ENCODE measurements around the gene CEP97.
A peak's percentile ranks its signal among the peaks of the same experiment; 100 is the strongest.

Gene CEP97

GRCh38 chr3:101814835-101815234, 90.4 kb downstream of the CEP97 start:
- TF ChIP-seq ZNF639 (tag by site-specific recombination; IDR thresholded peaks at IDR 0.05), result no peak
- Histone ChIP-seq H3K9me3 (ENCODE audit: control insufficient read depth, insufficient read depth, low read depth, low read length) (no peaks in the 10 kb centered on the region), H3K27ac (ENCODE audit: extremely low read depth, low read depth, low read length) (no peak overlapping the region), H3K36me3 (ENCODE audit: control insufficient read depth in 2 of 2, insufficient read depth in 1 of 2, low read length in 2 of 2) (peaks cover 0 to 20% of the 10 kb centered on the region in 2 experiments; a peak in 1 of 3 replicates), H3K4me1 (ENCODE audit: control insufficient read depth, insufficient read depth, low read length) (no peaks in the 10 kb centered on the region), H3K4me3 (ENCODE audit: low read depth, low read length) (no peak overlapping the region)
- ChIA-PET POLR2A (no interaction called here), CTCF (interaction anchor here (0.6 to 8.9 kb wide), 10 partner anchors 8 to 659 kb away, joined by 3 to 127 read pairs (median 4); no protein-coding TSS in a partner anchor)

- ChIA-PET CTCF (interaction anchor here (0.9 to 2.4 kb wide), 4 partner anchors 12 to 413 kb away, joined by 4 to 13 read pairs (median 6); no protein-coding TSS in a partner anchor), POLR2A (interaction anchor here (1.5 kb wide), 1 partner anchor 33 kb away, joined by 3 read pairs; the partner anchor contains the start of gene NFKBIZ)
- Histone ChIP-seq H3K9me3 (ENCODE audit: control insufficient read depth, insufficient read depth, low read depth, low read length) (no peaks in the 10 kb centered on the region), H3K4me3 (ENCODE audit: low read depth, low read length) (no peak overlapping the region), H3K36me3 (ENCODE audit: control insufficient read depth in 2 of 2, insufficient read depth in 1 of 2, low read length in 2 of 2) (peaks cover 0 to 27% of the 10 kb centered on the region in 2 experiments; a peak in 1 of 3 replicates), H3K4me1 (ENCODE audit: control insufficient read depth, insufficient read depth, low read length) (no peaks in the 10 kb centered on the region), H3K27ac (ENCODE audit: extremely low read depth, low read depth, low read length) (no peak overlapping the region)
- TF ChIP-seq, protein P1, sequence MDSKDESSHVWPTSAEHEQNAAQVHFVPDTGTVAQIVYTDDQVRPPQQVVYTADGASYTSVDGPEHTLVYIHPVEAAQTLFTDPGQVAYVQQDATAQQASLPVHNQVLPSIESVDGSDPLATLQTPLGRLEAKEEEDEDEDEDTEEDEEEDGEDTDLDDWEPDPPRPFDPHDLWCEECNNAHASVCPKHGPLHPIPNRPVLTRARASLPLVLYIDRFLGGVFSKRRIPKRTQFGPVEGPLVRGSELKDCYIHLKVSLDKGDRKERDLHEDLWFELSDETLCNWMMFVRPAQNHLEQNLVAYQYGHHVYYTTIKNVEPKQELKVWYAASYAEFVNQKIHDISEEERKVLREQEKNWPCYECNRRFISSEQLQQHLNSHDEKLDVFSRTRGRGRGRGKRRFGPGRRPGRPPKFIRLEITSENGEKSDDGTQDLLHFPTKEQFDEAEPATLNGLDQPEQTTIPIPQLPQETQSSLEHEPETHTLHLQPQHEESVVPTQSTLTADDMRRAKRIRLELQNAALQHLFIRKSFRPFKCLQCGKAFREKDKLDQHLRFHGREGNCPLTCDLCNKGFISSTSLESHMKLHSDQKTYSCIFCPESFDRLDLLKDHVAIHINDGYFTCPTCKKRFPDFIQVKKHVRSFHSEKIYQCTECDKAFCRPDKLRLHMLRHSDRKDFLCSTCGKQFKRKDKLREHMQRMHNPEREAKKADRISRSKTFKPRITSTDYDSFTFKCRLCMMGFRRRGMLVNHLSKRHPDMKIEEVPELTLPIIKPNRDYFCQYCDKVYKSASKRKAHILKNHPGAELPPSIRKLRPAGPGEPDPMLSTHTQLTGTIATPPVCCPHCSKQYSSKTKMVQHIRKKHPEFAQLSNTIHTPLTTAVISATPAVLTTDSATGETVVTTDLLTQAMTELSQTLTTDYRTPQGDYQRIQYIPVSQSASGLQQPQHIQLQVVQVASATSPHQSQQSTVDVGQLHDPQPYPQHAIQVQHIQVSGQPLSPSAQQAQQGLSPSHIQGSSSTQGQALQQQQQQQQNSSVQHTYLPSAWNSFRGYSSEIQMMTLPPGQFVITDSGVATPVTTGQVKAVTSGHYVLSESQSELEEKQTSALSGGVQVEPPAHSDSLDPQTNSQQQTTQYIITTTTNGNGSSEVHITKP (tag by site-specific recombination; IDR thresholded peaks at IDR 0.05), result peak; percentile 73
- TF ChIP-seq ZIC2 (tag by site-specific recombination; IDR thresholded peaks at IDR 0.05) (no peak), ZNF48 (tag by site-specific recombination; IDR thresholded peaks at IDR 0.05) (no peak)
- TF ChIP-seq, protein P2, sequence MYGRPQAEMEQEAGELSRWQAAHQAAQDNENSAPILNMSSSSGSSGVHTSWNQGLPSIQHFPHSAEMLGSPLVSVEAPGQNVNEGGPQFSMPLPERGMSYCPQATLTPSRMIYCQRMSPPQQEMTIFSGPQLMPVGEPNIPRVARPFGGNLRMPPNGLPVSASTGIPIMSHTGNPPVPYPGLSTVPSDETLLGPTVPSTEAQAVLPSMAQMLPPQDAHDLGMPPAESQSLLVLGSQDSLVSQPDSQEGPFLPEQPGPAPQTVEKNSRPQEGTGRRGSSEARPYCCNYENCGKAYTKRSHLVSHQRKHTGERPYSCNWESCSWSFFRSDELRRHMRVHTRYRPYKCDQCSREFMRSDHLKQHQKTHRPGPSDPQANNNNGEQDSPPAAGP (tag by site-specific recombination; IDR thresholded peaks at IDR 0.05), result no peak
- TF ChIP-seq, protein P3, sequence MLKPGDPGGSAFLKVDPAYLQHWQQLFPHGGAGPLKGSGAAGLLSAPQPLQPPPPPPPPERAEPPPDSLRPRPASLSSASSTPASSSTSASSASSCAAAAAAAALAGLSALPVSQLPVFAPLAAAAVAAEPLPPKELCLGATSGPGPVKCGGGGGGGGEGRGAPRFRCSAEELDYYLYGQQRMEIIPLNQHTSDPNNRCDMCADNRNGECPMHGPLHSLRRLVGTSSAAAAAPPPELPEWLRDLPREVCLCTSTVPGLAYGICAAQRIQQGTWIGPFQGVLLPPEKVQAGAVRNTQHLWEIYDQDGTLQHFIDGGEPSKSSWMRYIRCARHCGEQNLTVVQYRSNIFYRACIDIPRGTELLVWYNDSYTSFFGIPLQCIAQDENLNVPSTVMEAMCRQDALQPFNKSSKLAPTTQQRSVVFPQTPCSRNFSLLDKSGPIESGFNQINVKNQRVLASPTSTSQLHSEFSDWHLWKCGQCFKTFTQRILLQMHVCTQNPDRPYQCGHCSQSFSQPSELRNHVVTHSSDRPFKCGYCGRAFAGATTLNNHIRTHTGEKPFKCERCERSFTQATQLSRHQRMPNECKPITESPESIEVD (tag by site-specific recombination; IDR thresholded peaks at IDR 0.05), result 0 out of 2 replicates have a peak, but pooled peaks have one; percentile 16
These were observed 92.1 kb downstream of the CEP97 start for GRCh38 chr3:101816215-101817149.

- CTCF ChIA-PET, result interaction anchor here (1.6 to 2.4 kb wide), 3 partner anchors 15 to 411 kb away, joined by 4 to 13 read pairs (median 6); no protein-coding TSS in a partner anchor
- POLR2A ChIA-PET, result interaction anchor here (1.5 kb wide), 1 partner anchor 31 kb away, joined by 3 read pairs; the partner anchor contains the start of gene NFKBIZ
- TF ChIP-seq ZNF560 (tag by site-specific recombination; IDR thresholded peaks at IDR 0.05; ENCODE audit: borderline replicate concordance), result no peak
- TF ChIP-seq ZNF23 (tag by site-specific recombination; IDR thresholded peaks at IDR 0.05; ENCODE audit: borderline replicate concordance), result no peak
- no peak for TF ChIP-seq SCRT2 (tag by site-specific recombination; IDR thresholded peaks at IDR 0.05)
- TF ChIP-seq KLF10 (tag by site-specific recombination; IDR thresholded peaks at IDR 0.05), result no peak
- Histone ChIP-seq H3K36me3 (ENCODE audit: control insufficient read depth in 2 of 2, insufficient read depth in 1 of 2, low read length in 2 of 2) (peaks cover 0 to 34% of the 10 kb centered on the region in 2 experiments; a peak in 1 of 3 replicates), H3K4me3 (ENCODE audit: low read depth, low read length) (no peak overlapping the region), H3K9me3 (ENCODE audit: control insufficient read depth, insufficient read depth, low read depth, low read length) (no peaks in the 10 kb centered on the region), H3K27ac (ENCODE audit: extremely low read depth, low read depth, low read length) (no peak overlapping the region), H3K4me1 (ENCODE audit: control insufficient read depth, insufficient read depth, low read length) (no peaks in the 10 kb centered on the region)
These were observed 93.6 kb downstream of the CEP97 start for GRCh38 chr3:101817992-101818391.

Measured in HEK293 (cell line).